Thymus (tissue), 11 donors: ENCODE measurements around the gene CCDC92. TPM values are rescaled to one million over a fixed set of nuclear protein-coding genes. Genes with fewer than 3 reads are reported as not detected.

Experiments
- DNase-seq, 9 donors: peaks; one replicate each; pipeline ENCODE4 v3.0.0-alpha.2; 2013; ENCODE audit warnings: low spot score in 9 of 9, low read depth in 6 of 9, missing footprints in 1 of 9
- H3K27ac ChIP-seq, 2 donors: one replicate each; pipeline ENCODE4 v1.5.1; 2013; ENCODE audit warnings: control low read depth in 1 of 2, low read depth in 1 of 2, low read length in 1 of 2, mild to moderate bottlenecking in 1 of 2, moderate library complexity in 1 of 2
- H3K27me3 ChIP-seq, 2 donors: one replicate each; pipeline ENCODE4 v1.5.1; 2013; ENCODE audit warnings: low read length in 1 of 2; ENCODE audit not compliant: control insufficient read depth in 2 of 2, insufficient read depth in 1 of 2
- H3K36me3 ChIP-seq, 2 donors: one replicate each; pipeline ENCODE4 v1.5.1; 2013; ENCODE audit warnings: low read length in 1 of 2, mild to moderate bottlenecking in 1 of 2, moderate library complexity in 1 of 2; ENCODE audit not compliant: control insufficient read depth in 2 of 2, insufficient read depth in 2 of 2
- H3K4me1 ChIP-seq, 2 donors: one replicate each; pipeline ENCODE4 v1.5.1; 2013; ENCODE audit warnings: low read length in 2 of 2; ENCODE audit not compliant: control insufficient read depth in 2 of 2, insufficient read depth in 2 of 2
- H3K4me3 ChIP-seq, 2 donors: one replicate each; pipeline ENCODE4 v1.5.1; 2013; ENCODE audit warnings: low read length in 2 of 2, control low read depth in 1 of 2, mild to moderate bottlenecking in 1 of 2
- H3K9me3 ChIP-seq, 2 donors: one replicate each; pipeline ENCODE4 v1.5.1; 2013; ENCODE audit warnings: low read length in 1 of 2, mild to moderate bottlenecking in 1 of 2; ENCODE audit not compliant: control insufficient read depth in 2 of 2, insufficient read depth in 1 of 2
- WGBS: extraction: QIAGEN DNeasy Blood & Tissue Kit; methylation state at CpG from one replicate; pipeline ENCODE4 v1.1.7; 2013; 5-methylcytosine and 5-hydroxymethylcytosine counted together
- polyA plus RNA-seq: library from polyadenylated mRNA; stranded (reverse); fragments of 200-250 nt; gene quantifications from one replicate; pipeline ENCODE4 v1.2.3, GENCODE V29; 2013
- total RNA-seq: library from RNA; stranded (reverse); fragments of 120-200 nt; gene quantifications from one replicate; pipeline ENCODE4 v1.2.4, GENCODE V29; 2013
- donor health status: healthy.

CCDC92 gene
- total and polyA plus RNA-seq, 2 donors, result 4.2 to 34.4 TPM

DNA sequence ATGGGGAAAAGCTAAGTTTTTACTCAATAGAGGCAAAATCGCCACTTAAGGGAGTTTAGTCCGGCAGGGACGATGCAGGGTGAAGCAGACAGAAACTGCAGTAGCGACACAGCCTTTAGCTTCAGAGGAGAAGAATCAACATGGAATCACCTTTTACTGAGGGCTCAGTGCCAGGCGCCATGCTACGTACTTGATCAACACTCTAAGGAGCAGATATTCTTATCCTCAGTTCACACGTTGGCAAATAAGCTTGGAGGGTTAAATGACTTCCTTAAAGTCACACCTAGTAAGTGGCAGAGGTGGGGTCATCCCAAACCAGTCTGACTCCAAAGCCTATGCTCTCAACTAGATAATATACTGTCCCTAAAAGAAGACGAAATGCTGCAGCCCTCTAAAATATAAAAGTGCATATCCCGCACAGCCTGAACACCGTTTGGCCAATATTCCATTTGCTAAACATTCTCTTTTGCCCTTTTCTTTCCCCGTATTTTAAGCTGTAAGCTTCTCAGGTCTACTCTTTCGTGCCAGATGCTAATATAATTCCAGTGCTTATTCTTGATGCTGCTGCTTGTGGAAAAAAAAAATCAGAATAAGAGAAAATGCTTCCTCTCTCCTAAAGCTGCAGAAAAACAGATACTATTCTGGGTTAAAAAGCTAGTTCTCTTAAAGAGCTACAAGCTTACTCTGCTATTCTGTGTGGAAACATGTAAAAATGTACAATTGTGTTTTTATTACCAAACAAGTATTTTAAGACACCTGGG, 10.9 kb downstream of the CCDC92 start:
- Histone ChIP-seq H3K27ac (no peak overlapping the region), H3K9me3 (no peaks in the 10 kb centered on the region), H3K4me3 (no peak overlapping the region), H3K27me3 (no peaks in the 10 kb centered on the region), H3K4me1 (no peaks in the 10 kb centered on the region), H3K36me3 (peaks cover 0 to 3% of the 10 kb centered on the region in 2 donors)
- 93% methylated on average over 12 of the region's 12 CpGs for whole genome bisulfite sequencing
- DNase-seq, result no peak

DNA sequence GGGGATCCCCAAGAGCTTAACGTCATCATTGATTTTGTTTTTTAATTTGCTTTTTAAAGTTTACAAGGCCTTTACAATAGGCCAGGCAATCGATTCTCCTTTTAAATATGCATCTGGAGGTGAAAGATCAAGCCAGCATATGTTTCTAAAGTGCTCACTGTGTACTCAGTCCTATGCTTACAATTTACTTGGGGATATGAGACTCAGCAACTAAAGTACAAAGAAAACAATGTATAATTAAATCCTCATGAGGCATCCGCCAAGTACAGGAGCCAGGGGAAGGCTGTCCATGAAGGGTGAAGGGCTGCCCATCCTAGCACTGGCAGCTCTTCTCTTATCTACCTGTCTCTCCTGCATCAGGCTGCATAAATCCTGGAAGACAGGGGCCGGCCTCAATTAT, 11.8 kb downstream of the CCDC92 start:
- no peak overlapping the region for H3K27ac ChIP-seq
- peaks cover 0 to 3% of the 10 kb centered on the region in 2 donors for H3K36me3 ChIP-seq
- no peaks in the 10 kb centered on the region for H3K27me3 ChIP-seq
- H3K4me3 ChIP-seq, result no peak overlapping the region
- no peaks in the 10 kb centered on the region for H3K4me1 ChIP-seq
- H3K9me3 ChIP-seq, result no peaks in the 10 kb centered on the region
- WGBS, result 97% methylated on average over 4 of the region's 4 CpGs
- DNase-seq, result no peak

DNA sequence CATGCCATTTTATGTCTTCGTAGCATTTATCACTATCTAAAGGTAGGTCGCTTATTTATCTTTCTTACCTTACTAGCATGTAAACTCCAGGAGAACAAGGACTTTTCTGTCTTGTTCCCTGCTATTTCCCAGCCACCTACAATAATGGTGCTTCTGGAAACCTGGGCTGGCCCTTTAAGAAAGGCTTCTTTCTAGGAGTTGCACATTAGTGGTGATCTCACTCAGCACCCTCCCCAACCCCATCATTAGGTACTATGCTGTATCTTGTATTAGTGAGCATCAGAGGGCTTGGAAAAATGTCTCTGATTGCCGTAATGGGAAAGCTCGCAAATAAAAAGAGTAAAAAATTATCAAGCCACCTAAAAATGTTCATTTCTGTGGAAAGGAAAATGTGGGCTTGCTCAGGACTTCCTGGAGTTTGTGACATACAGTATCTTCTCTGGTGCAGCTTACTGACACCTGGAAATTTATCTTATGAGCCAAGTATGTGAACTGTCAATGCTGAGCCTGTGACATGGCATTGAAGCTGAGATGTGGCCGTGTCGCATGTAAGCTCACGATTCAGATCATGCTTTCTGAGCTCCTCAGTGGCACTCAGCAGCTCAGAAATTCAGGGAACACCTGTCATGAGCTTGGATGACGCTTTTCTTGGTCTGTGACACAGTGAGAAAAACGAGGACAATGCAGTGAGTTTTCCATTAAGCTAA, 12.4 kb downstream of the CCDC92 start:
- DNase-seq, result no peak
- Histone ChIP-seq H3K4me1 (no peaks in the 10 kb centered on the region), H3K27ac (no peak overlapping the region), H3K27me3 (no peaks in the 10 kb centered on the region), H3K9me3 (no peaks in the 10 kb centered on the region), H3K4me3 (no peak overlapping the region), H3K36me3 (peaks cover 0 to 3% of the 10 kb centered on the region in 2 donors)
- 97% methylated on average over 9 of the region's 9 CpGs for WGBS

DNA sequence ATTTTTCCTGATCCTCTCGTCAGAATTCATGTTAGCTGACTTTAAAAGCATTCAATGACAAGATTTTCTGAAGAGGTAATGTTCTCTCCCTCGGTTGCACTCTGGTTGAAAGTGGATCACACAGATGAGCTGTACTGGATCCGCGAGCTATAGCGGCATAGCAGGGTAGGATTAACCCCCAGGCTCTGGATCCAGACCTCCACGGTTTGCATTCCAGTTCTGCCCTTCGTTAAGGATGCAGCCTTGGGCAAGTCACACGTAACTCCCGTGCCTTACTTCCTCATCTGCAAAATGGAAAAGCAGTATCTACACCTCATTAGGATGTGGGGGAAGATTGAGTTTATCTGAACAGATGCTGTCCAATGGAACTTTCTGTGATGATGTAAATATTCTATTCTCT, 13.8 kb downstream of the CCDC92 start:
- Histone ChIP-seq H3K9me3 (no peaks in the 10 kb centered on the region), H3K4me1 (no peaks in the 10 kb centered on the region)

DNA sequence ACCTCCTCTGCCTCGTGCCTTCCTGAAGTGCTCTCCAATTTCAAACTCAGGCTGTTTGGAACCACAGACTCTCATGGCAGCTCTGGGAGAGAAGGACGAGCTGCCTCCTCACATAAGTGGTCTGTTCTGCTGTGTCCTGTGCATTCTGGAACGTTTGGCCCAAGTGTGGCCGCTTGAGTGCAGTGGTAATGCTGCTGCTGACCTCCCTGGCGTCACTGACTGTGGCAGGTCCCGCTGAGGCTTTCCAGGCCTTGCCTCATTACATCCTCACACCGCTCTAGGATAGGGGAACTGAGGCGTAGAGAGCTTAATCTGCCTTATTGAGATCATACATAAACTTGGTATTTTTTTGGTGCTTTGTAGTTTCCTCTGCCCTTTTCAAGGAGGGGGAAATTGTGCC, 14.2 kb downstream of the CCDC92 start:
- Histone ChIP-seq H3K36me3 (peaks cover 0 to 3% of the 10 kb centered on the region in 2 donors), H3K27me3 (no peaks in the 10 kb centered on the region), H3K27ac (no peak overlapping the region), H3K9me3 (no peaks in the 10 kb centered on the region), H3K4me3 (no peak overlapping the region), H3K4me1 (no peaks in the 10 kb centered on the region)
- 98% methylated on average over 8 of the region's 8 CpGs for WGBS
- no peak for DNase-seq

More for the DNA sequence above, 13.8 kb downstream of the CCDC92 start:
- Histone ChIP-seq H3K27me3 (no peaks in the 10 kb centered on the region), H3K36me3 (peaks cover 0 to 3% of the 10 kb centered on the region in 2 donors), H3K4me3 (no peak overlapping the region), H3K27ac (no peak overlapping the region)
- no peak for DNase-seq
- 97% methylated on average over 9 of the region's 9 CpGs for WGBS

DNA sequence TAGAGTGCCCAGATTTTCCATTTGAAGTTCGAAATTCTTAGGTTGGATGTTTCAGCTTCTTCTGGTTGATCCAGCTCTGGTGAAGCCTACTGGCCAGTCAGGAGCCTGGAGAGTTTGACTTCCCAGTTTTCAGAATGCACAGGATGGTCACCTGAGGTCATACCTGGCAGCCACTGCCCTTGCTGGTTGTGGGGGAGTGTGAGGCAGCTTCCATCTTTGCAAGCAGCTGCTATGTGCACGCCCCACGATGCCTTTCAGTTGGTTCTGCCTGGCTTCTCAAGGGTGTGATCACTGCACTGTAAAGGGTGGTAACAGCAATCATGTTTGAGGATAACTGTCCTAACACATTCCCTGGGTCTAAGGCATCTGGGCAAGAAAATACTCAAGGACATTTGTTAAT, 15.4 kb downstream of the CCDC92 start:
- no peaks in the 10 kb centered on the region for H3K27me3 ChIP-seq
- H3K4me3 ChIP-seq, result no peak overlapping the region
- no peaks in the 10 kb centered on the region for H3K9me3 ChIP-seq
- H3K4me1 ChIP-seq, result no peaks in the 10 kb centered on the region
- no peak for DNase-seq
- H3K27ac ChIP-seq, result no peak overlapping the region
- WGBS, result 94% methylated on average over 3 of the region's 3 CpGs
- H3K36me3 ChIP-seq, result peaks cover 0 to 3% of the 10 kb centered on the region in 2 donors

DNA sequence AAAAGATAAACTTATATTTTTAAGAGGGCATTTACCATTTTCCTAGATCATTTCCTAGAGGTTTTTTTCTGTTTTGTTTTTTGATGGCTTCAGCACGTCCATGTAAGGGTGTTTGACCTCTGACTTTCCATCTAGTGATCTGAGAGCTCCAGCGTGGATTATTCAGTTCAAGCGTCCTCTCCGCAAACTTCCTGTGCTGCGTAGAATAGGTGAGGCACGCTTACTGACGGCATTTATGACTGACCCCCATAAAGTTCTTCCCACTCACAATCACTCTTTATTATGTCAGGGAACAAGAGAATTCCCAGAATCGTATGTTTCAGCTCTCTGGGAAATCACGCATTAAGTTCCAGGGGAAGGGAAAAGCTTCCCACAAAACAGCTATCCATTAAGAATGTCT, 16.4 kb downstream of the CCDC92 start:
- no peak overlapping the region for H3K4me3 ChIP-seq
- H3K36me3 ChIP-seq, result peaks cover 0 to 3% of the 10 kb centered on the region in 2 donors
- WGBS, result 98% methylated on average over 9 of the region's 9 CpGs
- no peak overlapping the region for H3K27ac ChIP-seq
- no peak for DNase-seq
- no peaks in the 10 kb centered on the region for H3K9me3 ChIP-seq
- H3K4me1 ChIP-seq, result no peaks in the 10 kb centered on the region
- no peaks in the 10 kb centered on the region for H3K27me3 ChIP-seq

DNA sequence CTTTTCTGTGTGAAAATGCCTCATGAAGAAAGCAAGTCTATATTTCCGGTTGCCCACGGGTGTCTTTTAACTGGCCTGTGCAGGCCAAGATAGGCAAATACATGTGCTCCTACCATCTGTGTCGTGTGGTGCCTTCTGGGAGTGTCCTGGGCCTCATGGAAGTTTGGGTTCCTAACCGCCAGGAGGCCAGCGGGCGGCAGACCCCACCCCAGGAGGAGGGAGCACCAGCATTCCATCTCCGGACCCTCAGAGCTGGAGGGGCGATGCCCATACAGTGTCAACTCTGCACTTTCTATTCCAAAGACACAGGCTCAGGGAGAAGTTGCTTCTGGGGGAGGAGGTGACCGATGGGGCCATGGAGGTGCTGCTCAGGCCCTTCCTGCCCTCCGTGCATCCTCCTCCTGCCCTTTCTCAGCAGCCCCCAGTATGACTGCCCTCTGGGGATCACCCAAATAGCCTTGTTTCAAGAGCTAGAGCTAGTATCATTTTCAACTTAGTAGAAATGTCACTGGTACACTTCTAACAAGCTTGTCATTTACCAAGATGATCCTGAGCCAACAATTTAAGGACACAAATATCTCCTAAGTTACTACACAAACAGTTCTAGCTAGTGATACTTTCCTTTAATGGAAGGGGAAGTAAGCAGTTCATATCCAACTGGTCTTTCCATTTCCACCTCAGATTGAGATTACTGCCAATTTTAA, 17.8 kb downstream of the CCDC92 start:
- Histone ChIP-seq H3K36me3 (peaks cover 0 to 3% of the 10 kb centered on the region in 2 donors), H3K27ac (no peak overlapping the region), H3K4me3 (no peak overlapping the region), H3K9me3 (no peaks in the 10 kb centered on the region), H3K4me1 (no peaks in the 10 kb centered on the region), H3K27me3 (no peaks in the 10 kb centered on the region)
- WGBS, result 97% methylated on average over 10 of the region's 10 CpGs
- no peak for DNase-seq

DNA sequence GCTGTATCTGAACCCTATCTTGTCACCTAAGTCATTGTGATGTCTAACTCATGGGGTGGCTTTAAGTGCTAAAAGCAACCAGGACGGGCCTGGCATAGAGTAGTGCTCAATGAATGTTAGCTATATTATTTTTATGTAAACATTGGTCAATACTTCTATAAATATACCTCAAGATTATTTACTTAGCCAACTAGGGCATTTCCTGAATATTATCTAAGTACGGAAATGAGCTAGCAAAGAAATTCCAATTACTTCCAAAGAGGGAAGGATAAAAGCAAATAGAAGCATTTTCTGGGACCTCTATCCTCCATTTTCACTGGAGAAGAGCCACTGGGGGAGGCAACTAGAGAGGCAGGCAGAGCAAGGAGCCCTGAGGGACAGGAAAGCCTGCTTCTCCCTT, 20.6 kb downstream of the CCDC92 start:
- H3K9me3 ChIP-seq, result no peaks in the 10 kb centered on the region
- H3K4me3 ChIP-seq, result no peak overlapping the region
- over 99% methylated on average over 2 of the region's 2 CpGs for WGBS
- no peak overlapping the region for H3K27ac ChIP-seq
- no peaks in the 10 kb centered on the region for H3K27me3 ChIP-seq
- no peaks in the 10 kb centered on the region for H3K4me1 ChIP-seq
- peaks cover 0 to 7% of the 10 kb centered on the region in 2 donors for H3K36me3 ChIP-seq
- no peak for DNase-seq
